Tibial artery (tissue), 4 donors: Measurements from ENCODE around the gene PARN.

Experiments
- DNase-seq, 2 donors: peaks; one replicate each; pipeline ENCODE4 v3.0.0-alpha.2; 2019
- H3K27ac ChIP-seq, 2 donors: fragments of 200-600 bp; sonication (generic) in 1 of 2; 1 replicate in 1 of 2; 2 replicates in 1 of 2; pipeline ENCODE4 v1.5.1; 2018 to 2019; ENCODE audit warnings: mild to moderate bottlenecking in 1 of 2
- H3K27me3 ChIP-seq, 2 donors: fragments of 200-600 bp; sonication (generic) in 1 of 2; one replicate each; pipeline versions ENCODE4 v1.5.1 to v1.6.0; 2016 to 2019
- H3K36me3 ChIP-seq, 3 donors: fragments of 200-600 bp; sonication (generic) in 2 of 3; one replicate each; pipeline ENCODE4 v1.5.1; 2016 to 2019; ENCODE audit warnings: mild to moderate bottlenecking in 2 of 3
- H3K4me1 ChIP-seq, 4 donors: fragments of 200-600 bp; sonication (generic) in 2 of 4; 1 replicate in 3 of 4; 2 replicates in 1 of 4; pipeline ENCODE4 v1.5.1; 2016 to 2019
- H3K4me3 ChIP-seq, 2 donors: fragments of 200-600 bp; sonication (generic) in 1 of 2; 1 replicate in 1 of 2; 2 replicates in 1 of 2; pipeline ENCODE4 v1.5.1; 2018 to 2019; ENCODE audit warnings: mild to moderate bottlenecking in 2 of 2
- H3K9me3 ChIP-seq, 3 donors: fragments of 200-600 bp; sonication (generic) in 1 of 3; one replicate each; pipeline ENCODE4 v1.5.1; 2016 to 2019
- CTCF ChIP-seq, 2 experiments: fragments of 200-600 bp in 1 of 2; fragments of 450-650 bp in 1 of 2; IDR thresholded peaks; one replicate each; pipeline ENCODE4 v1.5.1; 2017 to 2019; ENCODE audit warnings: antibody characterized with exemption in 2 of 2, mild to moderate bottlenecking in 1 of 2, moderate library complexity in 1 of 2
- intact Hi-C: fragments of 100-400 bp; cut with DNase I; formaldehyde crosslinking; loops from one replicate; pipeline ENCODE4 v1.15.0; 2023; ENCODE audit warnings: low total_unique reads

PARN gene

GRCh38 chr16:14450846-14451245, 179.2 kb downstream of the PARN start:
- Histone ChIP-seq H3K27me3 (no peaks in the 10 kb centered on the region), H3K4me1 (peaks cover 0 to 10% (median 0%) of the 10 kb centered on the region in 4 donors), H3K4me3 (no peak overlapping the region), H3K36me3 (peaks cover 5 to 10% (median 6%) of the 10 kb centered on the region in 3 donors), H3K27ac (no peak overlapping the region), H3K9me3 (no peaks in the 10 kb centered on the region)
- TF ChIP-seq CTCF (IDR thresholded peaks at IDR 0.05) = no peak
- no peak for DNase-seq
- intact Hi-C loops = no loop called here

- H3K36me3 ChIP-seq = peaks cover 9 to 17% (median 12%) of the 10 kb centered on the region in 3 donors
- intact Hi-C loops = no loop called here
Measured at GRCh38 chr16:14449790-14450480, 180.1 kb downstream of the PARN start.

GRCh38 chr16:14449334-14449733, 180.7 kb downstream of the PARN start:
- Histone ChIP-seq H3K27me3 (no peaks in the 10 kb centered on the region), H3K36me3 (peaks cover 9 to 17% (median 12%) of the 10 kb centered on the region in 3 donors), H3K9me3 (no peaks in the 10 kb centered on the region), H3K4me1 (peaks cover 0 to 10% (median 0%) of the 10 kb centered on the region in 4 donors), H3K4me3 (no peak overlapping the region), H3K27ac (no peak overlapping the region)
- no peak for TF ChIP-seq CTCF (IDR thresholded peaks at IDR 0.05)
- intact Hi-C loops = no loop called here
- DNase-seq = no peak

More at GRCh38 chr16:14449790-14450480, 180.1 kb downstream of the PARN start:
- Histone ChIP-seq H3K4me1 (peaks cover 0 to 10% (median 0%) of the 10 kb centered on the region in 4 donors), H3K9me3 (no peaks in the 10 kb centered on the region), H3K4me3 (no peak overlapping the region), H3K27ac (no peak overlapping the region), H3K27me3 (no peaks in the 10 kb centered on the region)
- DNase-seq = no peak
- TF ChIP-seq CTCF (IDR thresholded peaks at IDR 0.05) = no peak

GRCh38 chr16:14448879-14449278, 181.2 kb downstream of the PARN start:
- Histone ChIP-seq H3K4me3 (no peak overlapping the region), H3K4me1 (peaks cover 0 to 10% (median 0%) of the 10 kb centered on the region in 4 donors), H3K9me3 (no peaks in the 10 kb centered on the region), H3K27me3 (no peaks in the 10 kb centered on the region), H3K36me3 (peaks cover 9 to 17% (median 12%) of the 10 kb centered on the region in 3 donors), H3K27ac (no peak overlapping the region)
- intact Hi-C loops = no loop called here
- no peak for DNase-seq
- no peak for TF ChIP-seq CTCF (IDR thresholded peaks at IDR 0.05)

GRCh38 chr16:14447783-14448182, 182.3 kb downstream of the PARN start:
- intact Hi-C loops = no loop called here
- no peak for TF ChIP-seq CTCF (IDR thresholded peaks at IDR 0.05)
- Histone ChIP-seq H3K4me1 (peaks cover 0 to 10% (median 0%) of the 10 kb centered on the region in 4 donors), H3K27ac (no peak overlapping the region), H3K27me3 (no peaks in the 10 kb centered on the region), H3K36me3 (peaks cover 9 to 17% (median 12%) of the 10 kb centered on the region in 3 donors), H3K4me3 (no peak overlapping the region), H3K9me3 (no peaks in the 10 kb centered on the region)
- DNase-seq = no peak
